HUDEP-2 (cell line): ENCODE measurements around the gene COQ9.
"Not testable (repeated sequence)": the region's sequence is repeated elsewhere in the genome, so short reads cannot be mapped to it uniquely, and the experiment has no call there.

Experiments
- DNase-seq, 76 experiments: peaks; one replicate each; lab custom pipeline; 2025; ENCODE audit not compliant: unreplicated experiment in 76 of 76; lab: John Stamatoyannopoulos, UW

COQ9 gene

GRCh38 chr16:57483725-57484514 lies 36.6 kb downstream of the COQ9 start:
- no peak for DNase-seq

GRCh38 chr16:57484515-57485005 lies 37.3 kb downstream of the COQ9 start:
- no peak for DNase-seq

DNA sequence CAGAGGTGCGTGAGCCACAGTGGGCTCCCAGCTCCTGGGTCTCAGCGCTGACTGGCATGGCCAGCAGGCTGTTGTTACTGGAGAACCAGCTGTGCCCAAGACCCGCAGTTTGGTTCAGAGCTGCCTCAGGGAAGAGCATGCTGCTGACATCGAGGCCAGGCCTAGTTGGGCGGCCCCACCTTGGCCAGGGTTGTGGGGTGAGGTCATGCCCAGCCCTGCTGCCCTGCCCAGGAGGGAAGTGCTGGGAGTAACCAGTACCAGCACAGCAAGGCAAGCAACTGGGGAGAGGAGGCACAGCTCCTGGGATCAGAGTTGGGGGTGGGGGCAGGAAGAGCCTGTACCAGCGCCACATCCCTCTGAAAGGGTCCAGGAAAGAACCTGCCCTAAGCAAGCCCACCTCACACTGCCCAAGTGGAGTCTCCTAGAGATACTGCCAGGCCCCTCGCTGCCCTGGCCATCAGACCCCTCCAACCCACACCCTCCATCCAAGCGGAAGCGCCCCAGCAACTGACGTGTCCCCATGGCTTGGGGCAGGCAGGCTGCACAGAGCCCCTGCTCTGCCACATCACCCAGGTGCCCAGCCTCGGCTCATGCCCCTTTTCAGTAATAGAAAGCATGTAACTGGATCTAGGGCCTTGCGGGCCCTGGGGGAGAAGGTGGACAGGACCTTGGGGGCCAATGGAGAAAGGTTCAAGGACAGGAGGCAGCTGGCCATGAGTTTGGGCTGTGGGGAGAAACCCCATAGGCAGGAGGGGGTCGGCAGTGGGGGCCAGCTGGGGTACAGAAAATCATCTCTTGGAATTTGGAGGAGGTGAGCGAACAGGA lies 38.0 kb downstream of the COQ9 start:
- peak in 3 of 76 experiments; percentile 2 to 10 (median 4) for DNase-seq

- peak in 65 of 76 experiments; percentile 13 to 86 (median 55) for DNase-seq
Observed at GRCh38 chr16:57485916-57486857, 38.9 kb downstream of the COQ9 start, which contains the start of gene DOK4. Gene DOK4, minus strand, starts transcription at chr16:57486493. Its CDS starts 6,986 bp downstream, at chr16:57479507.

DNA sequence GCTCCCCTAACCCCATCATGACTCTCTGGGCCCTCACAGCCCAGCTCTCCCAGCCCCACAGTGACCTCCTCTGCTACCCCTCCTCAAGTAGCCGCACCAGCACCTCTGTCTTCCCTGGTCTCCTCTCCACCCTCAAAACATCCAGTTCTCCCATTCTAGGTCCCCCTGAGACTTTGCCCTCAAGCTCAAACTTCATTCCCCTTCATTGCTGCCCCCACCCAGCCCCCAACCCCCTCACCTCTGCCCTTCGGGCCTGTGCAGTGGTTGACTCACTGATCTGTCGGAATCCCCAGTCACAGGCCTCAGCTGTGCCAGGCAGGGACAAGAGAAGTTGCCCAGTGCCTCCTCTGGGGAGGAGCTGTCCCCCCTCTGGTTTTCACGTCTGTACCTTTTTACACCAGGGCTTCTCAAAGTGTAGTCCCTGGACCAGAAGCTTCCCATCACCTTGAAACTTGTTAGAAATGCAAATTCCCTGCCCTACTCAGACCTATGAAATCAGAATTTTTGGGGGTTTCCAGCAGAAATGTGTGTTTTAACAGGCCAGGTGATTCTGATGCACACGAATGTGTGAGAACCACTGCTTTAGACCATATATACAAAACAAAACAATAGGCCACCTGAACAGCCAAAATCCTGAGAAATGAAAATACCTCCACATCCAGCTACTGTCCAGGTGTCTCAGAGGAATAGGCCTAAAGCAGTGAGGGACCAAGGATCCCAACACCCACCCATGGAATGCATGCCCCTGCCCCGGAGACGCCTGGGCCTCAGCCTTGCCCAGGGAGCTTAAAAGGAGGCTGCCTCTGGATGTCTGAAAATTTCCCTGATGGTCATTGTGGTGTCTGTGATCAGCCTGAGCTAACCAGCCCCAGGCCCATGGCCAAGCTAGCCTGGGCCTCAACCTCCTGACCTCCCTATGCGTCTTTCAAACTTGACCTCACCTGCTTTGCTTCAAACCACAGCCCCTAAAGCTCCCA lies 39.9 kb downstream of the COQ9 start:
- no peak for DNase-seq

GRCh38 chr16:57489229-57489628 lies 42.0 kb downstream of the COQ9 start:
- DNase-seq: no peak

- no peak for DNase-seq
Observed at GRCh38 chr16:57493767-57494166, 46.5 kb downstream of the COQ9 start.

- no peak for DNase-seq
Observed at GRCh38 chr16:57497121-57497520, 49.8 kb downstream of the COQ9 start.

- no peak for DNase-seq
Observed at GRCh38 chr16:57498031-57498430, 50.8 kb downstream of the COQ9 start.

- DNase-seq: not testable (repeated sequence)
Observed at GRCh38 chr16:57499941-57500340, 52.7 kb downstream of the COQ9 start.

GRCh38 chr16:57500578-57501111 lies 53.4 kb downstream of the COQ9 start:
- DNase-seq: no peak

GRCh38 chr16:57501492-57501891 lies 54.2 kb downstream of the COQ9 start:
- no peak for DNase-seq

DNA sequence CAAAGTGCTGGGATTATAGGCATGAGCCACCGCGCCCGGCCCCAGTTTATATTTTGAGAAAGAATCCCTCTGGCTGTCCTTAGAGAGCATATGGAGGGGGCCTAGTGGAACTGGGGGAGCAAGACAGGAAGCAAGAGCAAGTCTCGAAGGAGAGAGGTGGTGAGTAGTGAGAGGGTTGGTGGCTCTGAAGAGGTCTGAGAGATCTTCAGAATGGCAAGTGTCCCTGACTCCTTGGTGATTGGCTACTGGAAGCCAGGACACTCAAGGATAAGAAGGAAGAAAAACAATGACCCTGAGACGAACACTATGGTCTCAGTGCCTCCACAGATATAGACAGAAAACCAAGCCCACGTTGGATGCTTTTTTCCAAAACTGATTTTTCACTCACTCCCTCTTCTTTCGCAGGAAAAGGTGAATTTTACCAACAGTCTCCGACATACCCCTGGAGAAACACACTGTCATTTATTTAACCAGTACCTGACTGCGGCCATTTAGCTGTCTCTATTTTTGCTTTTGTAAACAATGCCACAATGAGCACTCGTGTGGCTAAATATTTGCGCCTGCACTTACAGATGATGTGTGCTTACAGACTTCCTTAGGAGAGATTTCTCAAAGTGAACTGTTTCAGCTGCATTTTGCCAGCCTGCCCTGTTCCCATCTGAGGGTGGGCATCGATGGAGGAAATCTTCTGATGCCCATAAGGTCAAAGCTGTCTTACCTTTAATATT lies 54.9 kb downstream of the COQ9 start:
- DNase-seq: no peak

- DNase-seq: peak in 46 of 76 experiments; percentile 4 to 74 (median 32)
Observed at GRCh38 chr16:57503366-57503765, 56.1 kb downstream of the COQ9 start.

- DNase-seq: no peak
Observed at GRCh38 chr16:57504001-57504400, 56.7 kb downstream of the COQ9 start.

DNA sequence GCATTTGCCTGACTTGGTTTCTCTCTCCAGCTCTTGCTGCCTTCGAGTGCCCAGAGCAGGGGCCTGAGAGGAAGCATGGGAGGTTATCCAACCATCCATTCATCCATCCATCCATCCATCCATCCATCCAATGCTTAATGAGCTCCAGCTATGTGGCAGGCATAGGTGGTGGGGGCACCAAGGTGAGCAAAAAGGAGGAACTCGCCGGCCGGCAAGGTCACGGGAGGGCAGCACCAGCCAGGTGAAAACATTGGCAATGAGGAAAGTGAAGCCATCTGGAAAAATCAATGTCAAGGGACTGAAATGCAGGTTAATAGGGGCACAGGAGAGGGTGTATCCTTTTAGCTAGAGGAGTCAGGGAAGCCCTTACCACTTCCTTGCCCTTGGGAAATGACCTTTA lies 57.2 kb downstream of the COQ9 start:
- no peak for DNase-seq

DNA sequence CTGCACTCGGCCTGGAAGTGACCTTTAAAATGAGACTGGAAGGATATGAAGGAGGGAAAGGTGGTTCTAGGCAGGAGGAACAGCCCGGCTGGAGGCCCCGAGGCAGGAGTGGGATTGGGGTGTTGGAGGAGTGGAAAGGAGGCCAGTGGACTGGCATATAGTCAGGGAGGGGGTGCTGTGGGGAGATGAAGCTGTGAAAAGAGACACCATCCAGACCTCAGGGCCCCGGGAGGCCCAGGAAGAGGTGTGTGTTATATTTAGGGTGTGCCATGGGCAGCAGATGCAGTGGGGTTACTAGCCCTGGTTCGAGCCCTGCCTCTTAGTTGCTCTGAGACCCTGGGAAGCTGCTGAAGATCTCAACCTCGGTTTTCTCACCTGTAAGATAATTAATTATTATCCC lies 57.9 kb downstream of the COQ9 start:
- no peak for DNase-seq
